K562 (cell line): Measurements from ENCODE around the gene SND1. TPM values are rescaled to one million over a fixed set of nuclear protein-coding genes. Genes with fewer than 3 reads are reported as not detected.
A peak's percentile ranks its signal among the peaks of the same experiment; 100 is the strongest.

ENCODE experiments used
- CREB1 ChIP-seq, 2 experiments: sonication (generic) in 1 of 2; formaldehyde crosslinking in 1 of 2; IDR thresholded peaks; 2 replicates each; pipeline versions ENCODE4 v1.6.1 to v1.8.0; 2012 to 2022; ENCODE audit warnings: inconsistent platforms in 1 of 2, mild to moderate bottlenecking in 1 of 2, missing genetic modification reagents in 1 of 2, moderate library complexity in 1 of 2
- CREM ChIP-seq: IDR thresholded peaks from 2 replicates; pipeline ENCODE4 v1.6.1; 2014; ENCODE audit warnings: antibody characterized with exemption, low read depth
- CXXC5 ChIP-seq: fragments of 250-450 bp; sonication (Bioruptor Pico); IDR thresholded peaks from 2 replicates; pipeline ENCODE4 v1.8.0; 2022; ENCODE audit warnings: inconsistent platforms, mild to moderate bottlenecking, moderate library complexity
- DACH1 ChIP-seq: fragments of 450-650 bp; IDR thresholded peaks from 2 replicates; pipeline ENCODE4 v1.6.1; 2018; ENCODE audit not compliant: partially characterized antibody
- FOXM1 ChIP-seq, 2 experiments: fragments of 450-650 bp in 1 of 2; sonication (generic) in 1 of 2; formaldehyde crosslinking in 1 of 2; IDR thresholded peaks; 2 replicates each; pipeline versions ENCODE4 v1.6.1 to v1.9.0; 2017 to 2022; ENCODE audit warnings: low read depth in 2 of 2, mild to moderate bottlenecking in 2 of 2, missing genetic modification reagents in 1 of 2, moderate library complexity in 1 of 2
- GATAD2B ChIP-seq: fragments of 450-650 bp; IDR thresholded peaks from 2 replicates; pipeline ENCODE4 v1.6.1; 2017; ENCODE audit warnings: mild to moderate bottlenecking, borderline replicate concordance
- HMBOX1 ChIP-seq: sonication (generic); IDR thresholded peaks from 2 replicates; pipeline ENCODE4 v1.6.1; 2016
- HMG20A ChIP-seq: fragments of 450-650 bp; formaldehyde crosslinking; conservative IDR thresholded peaks from 2 replicates; pipeline ENCODE4 v1.4.0; 2020; ENCODE audit warnings: mild to moderate bottlenecking, mixed read lengths
- IFI16 ChIP-seq: fragments of 250-450 bp; sonication (Bioruptor Pico); IDR thresholded peaks from 2 replicates; pipeline ENCODE4 v2.1.2; 2022; ENCODE audit warnings: mild to moderate bottlenecking, inconsistent platforms
- JUNB ChIP-seq: fragments of 450-650 bp; formaldehyde crosslinking; conservative IDR thresholded peaks from 2 replicates; pipeline ENCODE4 v1.4.0; 2020; ENCODE audit warnings: mild to moderate bottlenecking
- KLF10 ChIP-seq: fragments of 250-450 bp; sonication (Bioruptor Pico); IDR thresholded peaks from 2 replicates; pipeline ENCODE4 v1.6.1; 2021; ENCODE audit warnings: matching md5 sums
- MBD2 ChIP-seq: sonication (generic); IDR thresholded peaks from 2 replicates; pipeline ENCODE4 v1.6.1; 2016; ENCODE audit warnings: low read depth, borderline replicate concordance
- MEIS2 ChIP-seq: fragments of 450-650 bp; IDR thresholded peaks from 2 replicates; pipeline ENCODE4 v1.6.1; 2014; ENCODE audit warnings: mild to moderate bottlenecking; ENCODE audit not compliant: partially characterized antibody
- MTA3 ChIP-seq: fragments of 450-650 bp; formaldehyde crosslinking; IDR thresholded peaks from 2 replicates; pipeline ENCODE4 v1.6.1; 2017; ENCODE audit warnings: mild to moderate bottlenecking, borderline replicate concordance
- MXD1 ChIP-seq: fragments of 250-450 bp; sonication (Bioruptor Pico); IDR thresholded peaks from 2 replicates; pipeline ENCODE4 v1.8.0; 2021; ENCODE audit warnings: borderline replicate concordance, mild to moderate bottlenecking, moderate library complexity; ENCODE audit not compliant: poor library complexity, severe bottlenecking
- NCOA4 ChIP-seq: fragments of 450-650 bp; IDR thresholded peaks from 2 replicates; pipeline ENCODE4 v1.6.1; 2018; ENCODE audit warnings: mild to moderate bottlenecking; ENCODE audit not compliant: partially characterized antibody
- PPARD ChIP-seq: fragments of 250-450 bp; sonication (Bioruptor Pico); IDR thresholded peaks from 2 replicates; pipeline ENCODE4 v1.8.0; 2022; ENCODE audit warnings: inconsistent platforms, mild to moderate bottlenecking, moderate library complexity
- SMARCB1 ChIP-seq: IDR thresholded peaks from 2 replicates; pipeline ENCODE4 v1.6.1; 2011; ENCODE audit warnings: improper control_type of control experiment, low read depth; ENCODE audit not compliant: insufficient read length
- ZBTB9 ChIP-seq: fragments of 450-650 bp; formaldehyde crosslinking; IDR thresholded peaks from 2 replicates; pipeline ENCODE4 v1.4.0; 2020; ENCODE audit warnings: mild to moderate bottlenecking, moderate library complexity
- ZC3H8 ChIP-seq: fragments of 450-650 bp; IDR thresholded peaks from 2 replicates; pipeline ENCODE4 v1.6.1; 2017
- ZNF232 ChIP-seq: sonication (generic); formaldehyde crosslinking; IDR thresholded peaks from 2 replicates; pipeline ENCODE4 v1.8.0; 2022; ENCODE audit warnings: mild to moderate bottlenecking, missing genetic modification reagents
- ZNF263 ChIP-seq: sonication (generic); formaldehyde crosslinking; IDR thresholded peaks from 2 replicates; pipeline ENCODE4 v1.8.0; 2022; ENCODE audit warnings: mild to moderate bottlenecking, missing genetic modification reagents, borderline replicate concordance
- ZNF507 ChIP-seq: conservative IDR thresholded peaks from 2 replicates; pipeline ENCODE4 v1.6.1; 2017; ENCODE audit warnings: missing genetic modification characterization, missing compliant biosample characterization
- ZNF76 ChIP-seq: fragments of 250-450 bp; sonication (Bioruptor Pico); IDR thresholded peaks from 2 replicates; pipeline ENCODE4 v1.4.0; 2020; ENCODE audit warnings: mild to moderate bottlenecking, moderate library complexity, borderline replicate concordance
- ZNF766 ChIP-seq: fragments of 200-800 bp; sonication (Bioruptor generic); conservative IDR thresholded peaks from 2 replicates; pipeline ENCODE4 v1.6.1; 2016; ENCODE audit warnings: missing genetic modification characterization, missing compliant biosample characterization
- ZNF785 ChIP-seq: fragments of 250-450 bp; sonication (Bioruptor Pico); IDR thresholded peaks from 2 replicates; pipeline ENCODE4 v1.4.0; 2020; ENCODE audit warnings: mild to moderate bottlenecking
- polyA plus RNA-seq, 8 experiments: library from polyadenylated mRNA; depleted of rRNA in 4 of 8; stranded (reverse) in 5 of 8; unstranded in 3 of 8; fragments of >200 nt; fragmentation: Nextera tagmentation in 2 of 8; fragmentation: Illumina TruSeq in 1 of 8; extraction: Ambion mirVana in 2 of 8; extraction: Trizol in 1 of 8; gene quantifications; 2 replicates each; pipeline versions ENCODE4 v1.2.1 to v1.2.3, GENCODE V29; 2011 to 2014; ENCODE audit warnings: inconsistent platforms in 1 of 8, missing spikeins in 1 of 8
- total RNA-seq, 7 experiments: library from RNA; depleted of rRNA in 6 of 7; stranded (reverse); fragments of >200 nt in 6 of 7; fragmentation: Illumina TruSeq in 2 of 7; extraction: Trizol in 2 of 7; gene quantifications; 2 replicates each; pipeline versions ENCODE4 v1.2.1 to v1.2.3, GENCODE V29; 2011 to 2021; ENCODE audit warnings: low replicate concordance in 1 of 7

SND1 gene
- total and polyA plus RNA-seq, 9 of the 15 experiments (the other 6 are each of a cell fraction or from before 2014, with no cell fraction given): 46.5 to 307 (median 191) TPM

GRCh38 chr7:127892488-127893314 lies 240.7 kb downstream of the SND1 start (continued):
- TF ChIP-seq ZNF507 (tag): no peak
- TF ChIP-seq MBD2: peak; percentile 63; the same call in 1 of the 2 replicates
- TF ChIP-seq IFI16 (CRISPR knock-in tag): peak; percentile 19; the same call in 1 of the 2 replicates
- TF ChIP-seq ZNF785 (CRISPR knock-in tag): no peak
- no peak for TF ChIP-seq ZC3H8
- peak; percentile 93 for TF ChIP-seq MEIS2
- no peak for TF ChIP-seq ZNF263 (CRISPR knock-in tag)
- no peak for TF ChIP-seq PPARD
- TF ChIP-seq NCOA4: no peak
- TF ChIP-seq CREM: peak; percentile 66
- peak; percentile 99 for TF ChIP-seq ZNF766 (CRISPR knock-in tag)
- TF ChIP-seq DACH1: peak; percentile 62
- no peak for TF ChIP-seq MXD1 (CRISPR knock-in tag)
- TF ChIP-seq JUNB: 0 out of 2 replicates have a peak, but pooled peaks have one; percentile 7
- no peak for TF ChIP-seq KLF10 (CRISPR knock-in tag)
- TF ChIP-seq ZBTB9: no peak
- TF ChIP-seq ZNF76 (CRISPR knock-in tag): no peak
- no peak for TF ChIP-seq SMARCB1
- TF ChIP-seq CREB1 (IDR thresholded peaks at IDR 0.05): peak; percentile 32; the same call in 1 of the 2 replicates
- no peak for TF ChIP-seq CREB1 (CRISPR knock-in tag; IDR thresholded peaks at IDR 0.05)
- TF ChIP-seq CXXC5: peak; percentile 71; the same call in 1 of the 2 replicates
- TF ChIP-seq GATAD2B: peak; percentile 69; the same call in 1 of the 2 replicates
- TF ChIP-seq MTA3: peak; percentile 77; the same call in 1 of the 2 replicates
- TF ChIP-seq FOXM1 (IDR thresholded peaks at IDR 0.05; ENCODE audit: low read depth): peak; percentile 84
- TF ChIP-seq FOXM1 (CRISPR knock-in tag; IDR thresholded peaks at IDR 0.05; ENCODE audit: low read depth): no peak
- TF ChIP-seq HMBOX1: 0 out of 2 replicates have a peak, but pooled peaks have one; percentile 16
- TF ChIP-seq ZNF232 (CRISPR knock-in tag): no peak
- no peak for TF ChIP-seq HMG20A (CRISPR knock-in tag)
